ENCODE results near the gene PLEKHA8. TPM values are rescaled to one million over a fixed set of nuclear protein-coding genes. Genes with fewer than 3 reads are reported as not detected.

PLEKHA8 gene
- total RNA-seq, 4 donors from 2014 or later: 5.7 to 12.4 (median 7.2) TPM

- Histone ChIP-seq H3K36me3 (no peaks in the 10 kb centered on the region), H3K27ac (peak overlapping the region; percentile 96), H3K9me3 (no peaks in the 10 kb centered on the region), H3K4me3 (peak overlapping the region; percentile 99), H3K4me1 (peaks cover 36% of the 10 kb centered on the region), H3K27me3 (no peaks in the 10 kb centered on the region)
- 68% methylated on average over 7 of the region's 7 CpGs for WGBS
- TF ChIP-seq POLR2A (IDR thresholded peaks at IDR 0.05): no peak
- no peak for TF ChIP-seq EP300 (IDR thresholded peaks at IDR 0.05)
- no peak for TF ChIP-seq POLR2AphosphoS5 (IDR thresholded peaks at IDR 0.05)
- no peak for TF ChIP-seq CTCF (IDR thresholded peaks at IDR 0.05)
- no peak for DNase-seq (ENCODE audit: low spot score in 2 of 2)
These were observed 108.7 kb downstream of the PLEKHA8 start for GRCh38 chr7:30136743-30137485.

- no peaks in the 10 kb centered on the region for H3K36me3 ChIP-seq
- H3K4me3 ChIP-seq: no peak overlapping the region
- no peaks in the 10 kb centered on the region for H3K9me3 ChIP-seq
- no peaks in the 10 kb centered on the region for H3K27me3 ChIP-seq
- no peak overlapping the region for H3K27ac ChIP-seq
- no peak for DNase-seq (ENCODE audit: low spot score in 2 of 2)
- TF ChIP-seq EP300 (IDR thresholded peaks at IDR 0.05): no peak
- no peak for TF ChIP-seq POLR2A (IDR thresholded peaks at IDR 0.05)
- no peak for TF ChIP-seq CTCF (IDR thresholded peaks at IDR 0.05)
- TF ChIP-seq POLR2AphosphoS5 (IDR thresholded peaks at IDR 0.05): no peak
- H3K4me1 ChIP-seq: peaks cover 57% of the 10 kb centered on the region
- 78% methylated on average over 4 of the region's 4 CpGs for WGBS
These were observed 111.7 kb downstream of the PLEKHA8 start for GRCh38 chr7:30139836-30140384.

GRCh38 chr7:30140456-30140855, 112.2 kb downstream of the PLEKHA8 start:
- Histone ChIP-seq H3K4me3 (no peak overlapping the region), H3K27ac (no peak overlapping the region), H3K4me1 (peaks cover 57% of the 10 kb centered on the region), H3K9me3 (no peaks in the 10 kb centered on the region), H3K27me3 (no peaks in the 10 kb centered on the region), H3K36me3 (no peaks in the 10 kb centered on the region)
- no peak for DNase-seq (ENCODE audit: low spot score in 2 of 2)
- 91% methylated on average over 3 of the region's 3 CpGs for WGBS
- TF ChIP-seq POLR2AphosphoS5 (IDR thresholded peaks at IDR 0.05): no peak
- no peak for TF ChIP-seq EP300 (IDR thresholded peaks at IDR 0.05)
- no peak for TF ChIP-seq POLR2A (IDR thresholded peaks at IDR 0.05)
- TF ChIP-seq CTCF (IDR thresholded peaks at IDR 0.05): no peak

GRCh38 chr7:30142710-30143109, 114.5 kb downstream of the PLEKHA8 start:
- H3K27me3 ChIP-seq: no peaks in the 10 kb centered on the region
- peak in 1 of 2 donors; percentile 76 for DNase-seq (ENCODE audit: low spot score in 2 of 2)
- peaks cover 45% of the 10 kb centered on the region for H3K4me1 ChIP-seq
- no peaks in the 10 kb centered on the region for H3K36me3 ChIP-seq
- TF ChIP-seq EP300 (IDR thresholded peaks at IDR 0.05) (no peak), POLR2AphosphoS5 (IDR thresholded peaks at IDR 0.05) (peak in 2 of 3 donors; percentile 13 to 75), CTCF (IDR thresholded peaks at IDR 0.05) (no peak), POLR2A (IDR thresholded peaks at IDR 0.05) (no peak)
- no peak overlapping the region for H3K4me3 ChIP-seq
- 23% methylated on average over 9 of the region's 9 CpGs for WGBS
- peak overlapping the region; percentile 73 for H3K27ac ChIP-seq
- H3K9me3 ChIP-seq: no peaks in the 10 kb centered on the region

GRCh38 chr7:30143748-30144251, 115.6 kb downstream of the PLEKHA8 start:
- Histone ChIP-seq H3K36me3 (no peaks in the 10 kb centered on the region), H3K27ac (peak overlapping the region; percentile 73), H3K4me1 (peaks cover 38% of the 10 kb centered on the region), H3K27me3 (no peaks in the 10 kb centered on the region), H3K9me3 (no peaks in the 10 kb centered on the region), H3K4me3 (no peak overlapping the region)
- no peak for DNase-seq (ENCODE audit: low spot score in 2 of 2)
- 64% methylated on average over 1 of the region's 1 CpG for WGBS
- TF ChIP-seq POLR2AphosphoS5 (IDR thresholded peaks at IDR 0.05) (no peak), CTCF (IDR thresholded peaks at IDR 0.05) (no peak), EP300 (IDR thresholded peaks at IDR 0.05) (no peak), POLR2A (IDR thresholded peaks at IDR 0.05) (no peak)

All from suprapubic skin (tissue), 4 donors.